GM12878 (cell line): ENCODE data around the gene METTL14. TPM values are rescaled to one million over a fixed set of nuclear protein-coding genes. Genes with fewer than 3 reads are reported as not detected.

Experiments
- ATAC-seq: fragments of 200-7000 bp; cut with Tn5 transposase; 3 replicates; pipeline ENCODE4 v1.9.1; 2020; ENCODE audit warnings: mild to moderate bottlenecking, moderate library complexity
- BruUV-seq: library from RNA; stranded (reverse); fragments of 400-500 nt; replicated peaks from 2 replicates; lab custom pipeline; 2021; lab: Mats Ljungman, UMichigan
- CTCF ChIA-PET: fragments of 300-600 bp; sonication (Branson Sonifier 250); formaldehyde crosslinking; extraction: SDS; loops from one replicate; lab custom pipeline; 2021; ENCODE audit warnings: inconsistent platforms; lab: Yijun Ruan, JAX
- POLR2A ChIA-PET: fragments of 350-600 bp; formaldehyde crosslinking; extraction: SDS; loops from one replicate; lab custom pipeline; 2021; ENCODE audit warnings: inconsistent platforms; lab: Charles Lee
- RAD21 ChIA-PET: fragments of 300-600 bp; sonication (Branson Sonifier 250); formaldehyde crosslinking; loops from one replicate; lab custom pipeline; 2023; ENCODE audit warnings: antibody characterized with exemption; ENCODE audit not compliant: unreplicated experiment; lab: Charles Lee
- SMC1A ChIA-PET: fragments of 300-600 bp; sonication (Branson Sonifier 250); formaldehyde crosslinking; loops from one replicate; lab custom pipeline; 2023; ENCODE audit not compliant: unreplicated experiment, uncharacterized antibody; lab: Charles Lee
- DNase-seq: peaks from one replicate; pipeline ENCODE4 v3.0.0-alpha.2; 2011; ENCODE audit warnings: low read depth, low spot score
- FAIRE-seq: peaks from 3 replicates; lab custom pipeline; 2011; peaks lifted over from hg19 to GRCh38; lab: Jason Lieb, UNC
- H2AFZ ChIP-seq: 2 replicates; pipeline ENCODE4 v1.6.0; 2011; ENCODE audit warnings: low read depth, low read length, control low read depth; ENCODE audit not compliant: control insufficient read depth
- H3K27ac ChIP-seq: 2 replicates; pipeline ENCODE4 v1.5.1; 2011; ENCODE audit warnings: control low read depth; ENCODE audit not compliant: control insufficient read depth, insufficient read depth
- H3K27me3 ChIP-seq, 2 experiments: replicated peaks in 1 of 2; 2 replicates each; pipeline versions ENCODE4 v1.6.0 to v1.6.1; 2011; ENCODE audit warnings: low read length in 1 of 2; ENCODE audit not compliant: control insufficient read depth in 2 of 2, insufficient read depth in 2 of 2
- H3K36me3 ChIP-seq, 2 experiments: 2 replicates each; pipeline ENCODE4 v1.5.1; 2011; ENCODE audit warnings: low read length in 1 of 2; ENCODE audit not compliant: control insufficient read depth in 2 of 2, insufficient read depth in 2 of 2
- H3K4me1 ChIP-seq: 2 replicates; pipeline ENCODE4 v1.6.1; 2011; ENCODE audit warnings: mild to moderate bottlenecking, low read length, moderate library complexity, mixed read lengths; ENCODE audit not compliant: control insufficient read depth, insufficient read depth
- H3K4me2 ChIP-seq: 2 replicates; pipeline ENCODE4 v1.6.0; 2011; ENCODE audit warnings: control low read depth; ENCODE audit not compliant: control insufficient read depth, insufficient read depth
- H3K4me3 ChIP-seq: fragments of 200-600 bp; sonication (generic); 2 replicates; pipeline ENCODE4 v1.5.1; 2016
- H3K79me2 ChIP-seq: 2 replicates; pipeline ENCODE4 v1.6.0; 2011; ENCODE audit warnings: low read length; ENCODE audit not compliant: control insufficient read depth, insufficient read depth
- H3K9ac ChIP-seq: 2 replicates; pipeline ENCODE4 v1.8.0; 2011; ENCODE audit warnings: low read length, control low read depth, mixed read lengths; ENCODE audit not compliant: control insufficient read depth, insufficient read depth
- H3K9me3 ChIP-seq: replicated peaks from 3 replicates; pipeline ENCODE4 v1.5.1; 2011; ENCODE audit warnings: mild to moderate bottlenecking, low read length; ENCODE audit not compliant: control insufficient read depth, insufficient read depth
- H4K20me1 ChIP-seq: 2 replicates; pipeline ENCODE4 v1.6.0; 2011; ENCODE audit not compliant: control insufficient read depth, insufficient read depth
- PML ChIP-seq: IDR thresholded peaks from 2 replicates; pipeline ENCODE4 v1.6.1; 2012; ENCODE audit warnings: low read length, inconsistent platforms
- YBX1 ChIP-seq: fragments of 450-650 bp; IDR thresholded peaks from 2 replicates; pipeline ENCODE4 v1.6.1; 2016; ENCODE audit warnings: antibody characterized with exemption
- WGBS: methylation state at CpG from one replicate; pipeline ENCODE4 v1.1.6; 2016; ENCODE audit warnings: low lambda C conversion rate; ENCODE audit not compliant: insufficient replicate concordance, insufficient coverage; ENCODE audit errors: missing lambda C conversion rate; 5-methylcytosine and 5-hydroxymethylcytosine counted together
- in situ Hi-C: fragments of 300-500 bp; cut with MboI; formaldehyde crosslinking; loops from 9 replicates; pipeline ENCODE4 v1.14.3; 2018; ENCODE audit warnings: mixed read lengths
- intact Hi-C: fragments of 100-400 bp; cut with micrococcal nuclease; formaldehyde crosslinking; loops from one replicate; pipeline ENCODE4 v1.14.2; 2022; ENCODE audit not compliant: unreplicated experiment
- polyA plus RNA-seq, 11 experiments: library from polyadenylated mRNA; depleted of rRNA in 4 of 11; unstranded in 6 of 11; stranded (reverse) in 5 of 11; fragments of >200 nt; fragmentation: Nextera tagmentation in 4 of 11; fragmentation: Illumina TruSeq in 1 of 11; extraction: Ambion mirVana in 4 of 11; extraction: Trizol in 1 of 11; gene quantifications; 1 replicate in 1 of 11; 2 replicates in 10 of 11; pipeline versions ENCODE4 v1.2.1 to v1.2.3, GENCODE V29; 2011 to 2016; ENCODE audit warnings: inconsistent platforms in 2 of 11, missing spikeins in 2 of 11, low read depth in 1 of 11
- total RNA-seq, 4 experiments: library from RNA; depleted of rRNA in 3 of 4; stranded (reverse); fragments of >200 nt in 3 of 4; fragmentation: Illumina TruSeq in 1 of 4; extraction: Trizol in 1 of 4; gene quantifications; 2 replicates each; pipeline versions ENCODE4 v1.2.1 to v1.2.3, GENCODE V29; 2013 to 2021
- TF ChIP-seq, protein P1 (sequence below): IDR thresholded peaks from 2 replicates; pipeline ENCODE4 v1.6.1; 2011; ENCODE audit warnings: borderline replicate concordance, low read depth, mild to moderate bottlenecking, moderate library complexity, low read length; ENCODE audit not compliant: insufficient read depth, poor library complexity, severe bottlenecking
- TF ChIP-seq, protein P2 (sequence below): IDR thresholded peaks from 2 replicates; pipeline ENCODE4 v1.6.1; 2012; ENCODE audit warnings: low read depth, low read length, improper control_type of control experiment

METTL14 gene
- total and polyA plus RNA-seq, 10 of the 15 experiments (the other 5 are each of a cell fraction or from before 2014, with no cell fraction given) = 11.2 to 44.9 (median 27.6) TPM

DNA sequence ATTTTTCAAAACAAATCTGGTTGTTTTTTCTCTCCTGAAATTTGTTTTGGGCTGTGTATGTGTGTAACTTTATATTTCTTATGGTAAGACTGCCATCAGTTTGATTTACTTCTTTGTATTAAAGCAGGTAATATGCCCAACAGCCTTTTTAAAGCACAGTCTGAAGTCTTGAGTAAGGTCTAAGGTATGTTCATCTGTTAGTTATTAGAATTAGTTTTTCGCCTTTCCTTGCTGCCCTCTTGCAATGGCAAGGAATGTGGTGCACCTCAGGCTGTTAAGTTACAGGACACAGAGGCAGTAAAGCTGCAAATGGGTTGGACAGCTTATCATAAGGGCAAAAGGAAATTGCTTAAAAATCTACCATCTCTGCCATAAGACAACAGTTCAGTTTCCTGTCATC lies 71.8 kb downstream of the METTL14 start (continued):
- TF ChIP-seq, protein P1, sequence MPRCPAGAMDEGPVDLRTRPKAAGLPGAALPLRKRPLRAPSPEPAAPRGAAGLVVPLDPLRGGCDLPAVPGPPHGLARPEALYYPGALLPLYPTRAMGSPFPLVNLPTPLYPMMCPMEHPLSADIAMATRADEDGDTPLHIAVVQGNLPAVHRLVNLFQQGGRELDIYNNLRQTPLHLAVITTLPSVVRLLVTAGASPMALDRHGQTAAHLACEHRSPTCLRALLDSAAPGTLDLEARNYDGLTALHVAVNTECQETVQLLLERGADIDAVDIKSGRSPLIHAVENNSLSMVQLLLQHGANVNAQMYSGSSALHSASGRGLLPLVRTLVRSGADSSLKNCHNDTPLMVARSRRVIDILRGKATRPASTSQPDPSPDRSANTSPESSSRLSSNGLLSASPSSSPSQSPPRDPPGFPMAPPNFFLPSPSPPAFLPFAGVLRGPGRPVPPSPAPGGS = no peak
- no peak for TF ChIP-seq YBX1

DNA sequence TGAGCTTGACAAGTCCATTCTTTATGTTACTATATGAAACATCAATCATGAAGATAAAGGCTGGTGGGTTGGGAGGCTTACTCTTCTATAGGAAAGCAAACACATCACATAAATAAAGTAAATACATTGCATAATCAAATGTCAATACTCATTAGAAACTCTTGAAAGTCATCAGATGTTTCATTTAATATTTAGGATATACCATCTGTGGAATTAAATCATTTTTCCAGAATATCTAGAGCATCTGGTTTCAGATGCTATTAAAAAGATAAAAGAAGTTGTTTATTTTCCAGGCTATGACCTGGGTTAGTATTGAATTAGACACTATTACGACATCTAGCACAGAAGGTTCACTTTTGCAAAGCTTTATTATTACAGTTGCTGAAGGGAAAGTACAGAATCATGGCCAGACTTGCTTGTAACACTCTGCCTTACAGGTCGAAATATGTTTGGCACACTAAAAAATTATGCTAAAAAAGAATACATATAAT lies 72.6 kb downstream of the METTL14 start:
- FAIRE-seq = no peak

More for the DNA sequence above, 72.6 kb downstream of the METTL14 start:
- Histone ChIP-seq H4K20me1 (no peaks in the 10 kb centered on the region), H3K36me3 (peaks cover 0 to 20% of the 10 kb centered on the region in 2 experiments; a peak in 2 of 4 replicates), H3K27ac (no peak overlapping the region), H3K9me3 (no peaks in the 10 kb centered on the region), H3K27me3 (no peaks in the 10 kb centered on the region), H3K4me2 (no peak overlapping the region), H3K9ac (no peak overlapping the region), H3K4me1 (peaks cover 13% of the 10 kb centered on the region), H2AFZ (no peak overlapping the region), H3K4me3 (no peak overlapping the region), H3K79me2 (peaks cover 2% of the 10 kb centered on the region; the same call in 1 of the 2 replicates)
- in situ Hi-C loops (no loop called here), intact Hi-C loops (no loop called here)
- ChIA-PET CTCF (interaction anchor here (1.4 to 1.9 kb wide), 2 partner anchors 14 to 18 kb away, joined by 3 to 6 read pairs; no protein-coding TSS in a partner anchor), POLR2A (no interaction called here), RAD21 (no interaction called here), SMC1A (no interaction called here)
- DNase-seq (no peak), ATAC-seq (no peak)
- WGBS = 70% methylated on average over 2 of the region's 2 CpGs
- BruUV-seq = no TSS peak
- TF ChIP-seq, protein P2, sequence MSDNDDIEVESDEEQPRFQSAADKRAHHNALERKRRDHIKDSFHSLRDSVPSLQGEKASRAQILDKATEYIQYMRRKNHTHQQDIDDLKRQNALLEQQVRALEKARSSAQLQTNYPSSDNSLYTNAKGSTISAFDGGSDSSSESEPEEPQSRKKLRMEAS = no peak
- TF ChIP-seq PML = no peak
